ENCODE measurements around the gene ZCCHC2. TPM values are rescaled to one million over a fixed set of nuclear protein-coding genes. Genes with fewer than 3 reads are reported as not detected.

The ZCCHC2 gene
- total and polyA plus RNA-seq, 2 of the 13 experiments (the other 11 are each of a cell fraction or from before 2014, with no cell fraction given), result 62.5 to 76.1 TPM

DNA sequence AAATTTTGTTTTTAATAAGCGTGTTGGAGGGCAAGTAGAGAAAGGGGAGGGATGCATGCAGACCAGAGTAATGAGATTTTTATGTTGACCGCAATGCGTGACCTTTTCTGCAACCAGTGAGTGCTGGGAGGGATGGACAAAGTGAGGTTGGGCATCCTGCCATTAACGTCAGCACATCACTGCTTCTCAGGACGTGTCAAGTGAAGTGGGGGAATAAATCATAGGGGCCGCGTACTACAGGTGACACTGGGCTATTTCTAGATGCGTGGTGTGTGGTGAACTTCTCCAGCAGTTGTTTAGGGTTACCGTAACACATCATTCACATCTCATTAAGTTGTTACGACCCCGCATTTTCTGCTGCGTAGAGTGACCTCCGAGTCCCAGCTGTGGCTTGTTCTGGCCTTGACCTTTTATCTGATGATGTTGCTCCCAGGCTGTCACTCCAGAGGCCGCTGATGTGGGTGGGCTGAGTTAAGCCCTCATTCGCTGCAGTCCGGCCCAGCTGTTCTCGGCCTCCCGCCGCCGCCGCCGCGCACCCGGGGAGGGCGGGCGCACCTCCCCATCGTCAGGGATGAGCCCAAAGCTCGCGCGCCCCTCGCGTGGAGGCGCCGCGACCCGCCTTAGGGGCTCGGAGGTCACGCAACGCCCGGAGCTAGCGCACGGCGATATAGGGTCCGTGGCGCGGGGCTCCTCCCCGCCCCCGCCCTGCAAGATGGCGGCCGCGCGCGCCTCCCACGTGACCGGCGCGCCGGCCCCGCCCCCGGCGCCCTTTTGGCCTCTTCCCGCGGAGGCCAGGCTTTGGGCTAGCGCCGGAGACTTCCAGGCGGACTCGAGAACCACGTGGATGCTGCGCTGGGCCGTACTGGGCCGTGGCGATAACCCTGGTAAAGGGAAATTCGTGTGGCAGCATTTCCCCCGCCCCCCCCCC lies 3.5 kb downstream of the ZCCHC2 start (continued):
- TF ChIP-seq, protein P1, sequence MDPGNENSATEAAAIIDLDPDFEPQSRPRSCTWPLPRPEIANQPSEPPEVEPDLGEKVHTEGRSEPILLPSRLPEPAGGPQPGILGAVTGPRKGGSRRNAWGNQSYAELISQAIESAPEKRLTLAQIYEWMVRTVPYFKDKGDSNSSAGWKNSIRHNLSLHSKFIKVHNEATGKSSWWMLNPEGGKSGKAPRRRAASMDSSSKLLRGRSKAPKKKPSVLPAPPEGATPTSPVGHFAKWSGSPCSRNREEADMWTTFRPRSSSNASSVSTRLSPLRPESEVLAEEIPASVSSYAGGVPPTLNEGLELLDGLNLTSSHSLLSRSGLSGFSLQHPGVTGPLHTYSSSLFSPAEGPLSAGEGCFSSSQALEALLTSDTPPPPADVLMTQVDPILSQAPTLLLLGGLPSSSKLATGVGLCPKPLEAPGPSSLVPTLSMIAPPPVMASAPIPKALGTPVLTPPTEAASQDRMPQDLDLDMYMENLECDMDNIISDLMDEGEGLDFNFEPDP (CRISPR knock-in tag; conservative IDR thresholded peaks at IDR 0.05), result 0 out of 2 replicates have a peak, but pooled peaks have one; percentile 73
- TF ChIP-seq ZNF780A (CRISPR knock-in tag; IDR thresholded peaks at IDR 0.05) (0 out of 2 replicates have a peak, but pooled peaks have one; percentile 38), NR2F2 (IDR thresholded peaks at IDR 0.05; ENCODE audit: borderline replicate concordance, low read depth) (peak; percentile 81), SRY (CRISPR knock-in tag; IDR thresholded peaks at IDR 0.05) (no peak), BORCS8-MEF2B (CRISPR knock-in tag; IDR thresholded peaks at IDR 0.05) (peak; percentile 54; the same call in 1 of the 2 replicates), SP5 (CRISPR knock-in tag; IDR thresholded peaks at IDR 0.05; ENCODE audit: borderline replicate concordance, low read depth) (peak; percentile 82), ISX (CRISPR knock-in tag; conservative IDR thresholded peaks at IDR 0.05) (no peak), MTA1 (CRISPR knock-in tag; IDR thresholded peaks at IDR 0.05; ENCODE audit: borderline replicate concordance) (peak; percentile 88; the same call in 1 of the 2 replicates), GATAD1 (CRISPR knock-in tag; IDR thresholded peaks at IDR 0.05) (0 out of 2 replicates have a peak, but pooled peaks have one; percentile 38), ZNF678 (CRISPR knock-in tag; IDR thresholded peaks at IDR 0.05) (peak; percentile 71; the same call in 1 of the 2 replicates), POLR2A (IDR thresholded peaks at IDR 0.05; ENCODE audit: insufficient read depth in 1 of 2, low read depth in 2 of 2, low read length in 2 of 2) (peak in 1 of 2 experiments; percentile 57; a peak in 2 of 4 replicates), SRSF1 (optimal IDR thresholded peaks at IDR 0.05; ENCODE audit: low read depth, low read length) (peak; percentile 57)
- TF ChIP-seq, protein P2, sequence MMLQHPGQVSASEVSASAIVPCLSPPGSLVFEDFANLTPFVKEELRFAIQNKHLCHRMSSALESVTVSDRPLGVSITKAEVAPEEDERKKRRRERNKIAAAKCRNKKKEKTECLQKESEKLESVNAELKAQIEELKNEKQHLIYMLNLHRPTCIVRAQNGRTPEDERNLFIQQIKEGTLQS (CRISPR knock-in tag; IDR thresholded peaks at IDR 0.05), result peak; percentile 62
- TF ChIP-seq, protein P3, sequence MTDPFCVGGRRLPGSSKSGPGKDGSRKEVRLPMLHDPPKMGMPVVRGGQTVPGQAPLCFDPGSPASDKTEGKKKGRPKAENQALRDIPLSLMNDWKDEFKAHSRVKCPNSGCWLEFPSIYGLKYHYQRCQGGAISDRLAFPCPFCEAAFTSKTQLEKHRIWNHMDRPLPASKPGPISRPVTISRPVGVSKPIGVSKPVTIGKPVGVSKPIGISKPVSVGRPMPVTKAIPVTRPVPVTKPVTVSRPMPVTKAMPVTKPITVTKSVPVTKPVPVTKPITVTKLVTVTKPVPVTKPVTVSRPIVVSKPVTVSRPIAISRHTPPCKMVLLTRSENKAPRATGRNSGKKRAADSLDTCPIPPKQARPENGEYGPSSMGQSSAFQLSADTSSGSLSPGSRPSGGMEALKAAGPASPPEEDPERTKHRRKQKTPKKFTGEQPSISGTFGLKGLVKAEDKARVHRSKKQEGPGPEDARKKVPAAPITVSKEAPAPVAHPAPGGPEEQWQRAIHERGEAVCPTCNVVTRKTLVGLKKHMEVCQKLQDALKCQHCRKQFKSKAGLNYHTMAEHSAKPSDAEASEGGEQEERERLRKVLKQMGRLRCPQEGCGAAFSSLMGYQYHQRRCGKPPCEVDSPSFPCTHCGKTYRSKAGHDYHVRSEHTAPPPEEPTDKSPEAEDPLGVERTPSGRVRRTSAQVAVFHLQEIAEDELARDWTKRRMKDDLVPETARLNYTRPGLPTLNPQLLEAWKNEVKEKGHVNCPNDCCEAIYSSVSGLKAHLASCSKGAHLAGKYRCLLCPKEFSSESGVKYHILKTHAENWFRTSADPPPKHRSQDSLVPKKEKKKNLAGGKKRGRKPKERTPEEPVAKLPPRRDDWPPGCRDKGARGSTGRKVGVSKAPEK (CRISPR knock-in tag; IDR thresholded peaks at IDR 0.05; ENCODE audit: borderline replicate concordance), result no peak
- TF ChIP-seq, protein P4, sequence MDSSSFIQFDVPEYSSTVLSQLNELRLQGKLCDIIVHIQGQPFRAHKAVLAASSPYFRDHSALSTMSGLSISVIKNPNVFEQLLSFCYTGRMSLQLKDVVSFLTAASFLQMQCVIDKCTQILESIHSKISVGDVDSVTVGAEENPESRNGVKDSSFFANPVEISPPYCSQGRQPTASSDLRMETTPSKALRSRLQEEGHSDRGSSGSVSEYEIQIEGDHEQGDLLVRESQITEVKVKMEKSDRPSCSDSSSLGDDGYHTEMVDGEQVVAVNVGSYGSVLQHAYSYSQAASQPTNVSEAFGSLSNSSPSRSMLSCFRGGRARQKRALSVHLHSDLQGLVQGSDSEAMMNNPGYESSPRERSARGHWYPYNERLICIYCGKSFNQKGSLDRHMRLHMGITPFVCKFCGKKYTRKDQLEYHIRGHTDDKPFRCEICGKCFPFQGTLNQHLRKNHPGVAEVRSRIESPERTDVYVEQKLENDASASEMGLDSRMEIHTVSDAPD (CRISPR knock-in tag; IDR thresholded peaks at IDR 0.05), result no peak
- TF ChIP-seq, protein P5, sequence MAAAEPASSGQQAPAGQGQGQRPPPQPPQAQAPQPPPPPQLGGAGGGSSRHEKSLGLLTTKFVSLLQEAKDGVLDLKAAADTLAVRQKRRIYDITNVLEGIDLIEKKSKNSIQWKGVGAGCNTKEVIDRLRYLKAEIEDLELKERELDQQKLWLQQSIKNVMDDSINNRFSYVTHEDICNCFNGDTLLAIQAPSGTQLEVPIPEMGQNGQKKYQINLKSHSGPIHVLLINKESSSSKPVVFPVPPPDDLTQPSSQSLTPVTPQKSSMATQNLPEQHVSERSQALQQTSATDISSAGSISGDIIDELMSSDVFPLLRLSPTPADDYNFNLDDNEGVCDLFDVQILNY (CRISPR knock-in tag; conservative IDR thresholded peaks at IDR 0.05), result peak; percentile 48; the same call in 1 of the 2 replicates
